OCI-LY1 (cell line): Measurements from ENCODE around the gene TBXAS1.

Experiments used
- EZH2 ChIP-seq: fragments of 200-600 bp; sonication (generic), shearing (Covaris generic); IDR thresholded peaks from 2 replicates; pipeline ENCODE4 v1.8.0; 2017; ENCODE audit warnings: borderline replicate concordance, mixed run types, mild to moderate bottlenecking, antibody characterized with exemption, low read length, moderate library complexity, mixed read lengths
- TF ChIP-seq, protein P1 (sequence below): fragments of 200-600 bp; sonication (generic), shearing (Covaris generic); IDR thresholded peaks from 2 replicates; pipeline ENCODE4 v1.5.1; 2017; ENCODE audit warnings: mild to moderate bottlenecking, antibody characterized with exemption, low read length, moderate library complexity, mixed read lengths

DNA sequence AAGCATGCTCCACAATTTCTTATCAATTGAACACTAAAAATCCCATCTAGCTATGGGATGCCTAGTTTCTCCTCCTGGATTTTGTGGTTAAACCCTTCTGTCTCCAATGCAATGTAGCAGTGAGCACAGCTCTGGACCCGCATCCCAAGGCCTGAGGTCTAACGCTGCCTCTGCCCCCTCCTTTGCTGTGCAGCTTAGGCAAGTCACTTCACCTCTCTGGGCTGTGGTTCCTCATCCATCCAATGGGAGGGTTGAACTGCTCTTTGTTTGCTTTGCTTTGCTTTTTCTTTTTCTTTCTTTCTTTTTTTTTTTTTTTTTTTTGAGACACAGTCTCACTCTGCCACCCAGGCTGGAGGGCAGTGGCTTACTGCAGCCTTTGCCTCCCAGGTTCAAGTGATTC is 164.5 kb downstream of the TBXAS1 start:
- TF ChIP-seq, protein P1, sequence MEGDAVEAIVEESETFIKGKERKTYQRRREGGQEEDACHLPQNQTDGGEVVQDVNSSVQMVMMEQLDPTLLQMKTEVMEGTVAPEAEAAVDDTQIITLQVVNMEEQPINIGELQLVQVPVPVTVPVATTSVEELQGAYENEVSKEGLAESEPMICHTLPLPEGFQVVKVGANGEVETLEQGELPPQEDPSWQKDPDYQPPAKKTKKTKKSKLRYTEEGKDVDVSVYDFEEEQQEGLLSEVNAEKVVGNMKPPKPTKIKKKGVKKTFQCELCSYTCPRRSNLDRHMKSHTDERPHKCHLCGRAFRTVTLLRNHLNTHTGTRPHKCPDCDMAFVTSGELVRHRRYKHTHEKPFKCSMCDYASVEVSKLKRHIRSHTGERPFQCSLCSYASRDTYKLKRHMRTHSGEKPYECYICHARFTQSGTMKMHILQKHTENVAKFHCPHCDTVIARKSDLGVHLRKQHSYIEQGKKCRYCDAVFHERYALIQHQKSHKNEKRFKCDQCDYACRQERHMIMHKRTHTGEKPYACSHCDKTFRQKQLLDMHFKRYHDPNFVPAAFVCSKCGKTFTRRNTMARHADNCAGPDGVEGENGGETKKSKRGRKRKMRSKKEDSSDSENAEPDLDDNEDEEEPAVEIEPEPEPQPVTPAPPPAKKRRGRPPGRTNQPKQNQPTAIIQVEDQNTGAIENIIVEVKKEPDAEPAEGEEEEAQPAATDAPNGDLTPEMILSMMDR, result no peak
- TF ChIP-seq EZH2, result no peak
